ENCODE measurements around the gene BRINP3. TPM values are rescaled to one million over a fixed set of nuclear protein-coding genes. Genes with fewer than 3 reads are reported as not detected.

Gene BRINP3
- total RNA-seq, 1 donor from 2014 or later = not detected

GRCh38 chr1:190491404-190491803 is 13.7 kb upstream of the BRINP3 start:
- no peaks in the 10 kb centered on the region for H3K27me3 Mint-ChIP-seq (ENCODE audit: low read depth)
- H3K9me3 Mint-ChIP-seq (ENCODE audit: low read depth) = no peaks in the 10 kb centered on the region
- no peaks in the 10 kb centered on the region for H3K4me1 Mint-ChIP-seq (ENCODE audit: low read depth)
- TF ChIP-seq CTCF (IDR thresholded peaks at IDR 0.05) = no peak
- no peak overlapping the region for H3K27ac Mint-ChIP-seq (ENCODE audit: unreplicated experiment)
- no peak overlapping the region for H3K4me3 Mint-ChIP-seq (ENCODE audit: unreplicated experiment)
- DNase-seq (ENCODE audit: low spot score) = no peak
- H3K36me3 Mint-ChIP-seq (ENCODE audit: low read depth) = no peaks in the 10 kb centered on the region

- TF ChIP-seq CTCF (IDR thresholded peaks at IDR 0.05) = no peak
- Mint-ChIP-seq H3K9me3 (ENCODE audit: low read depth) (no peaks in the 10 kb centered on the region), H3K27ac (ENCODE audit: unreplicated experiment) (no peak overlapping the region), H3K4me1 (ENCODE audit: low read depth) (peaks cover 2% of the 10 kb centered on the region), H3K27me3 (ENCODE audit: low read depth) (peaks cover 8% of the 10 kb centered on the region), H3K4me3 (ENCODE audit: unreplicated experiment) (no peak overlapping the region), H3K36me3 (ENCODE audit: low read depth) (no peaks in the 10 kb centered on the region)
- no peak for DNase-seq (ENCODE audit: low spot score)
These were observed 6.4 kb upstream of the BRINP3 start for GRCh38 chr1:190484045-190484444.

GRCh38 chr1:190480231-190480630 is 2.6 kb upstream of the BRINP3 start:
- H3K27me3 Mint-ChIP-seq (ENCODE audit: low read depth) = peaks cover 45% of the 10 kb centered on the region
- no peak for TF ChIP-seq CTCF (IDR thresholded peaks at IDR 0.05)
- no peaks in the 10 kb centered on the region for H3K9me3 Mint-ChIP-seq (ENCODE audit: low read depth)
- H3K4me3 Mint-ChIP-seq (ENCODE audit: unreplicated experiment) = no peak overlapping the region
- H3K4me1 Mint-ChIP-seq (ENCODE audit: low read depth) = peaks cover 24% of the 10 kb centered on the region
- no peaks in the 10 kb centered on the region for H3K36me3 Mint-ChIP-seq (ENCODE audit: low read depth)
- H3K27ac Mint-ChIP-seq (ENCODE audit: unreplicated experiment) = no peak overlapping the region
- DNase-seq (ENCODE audit: low spot score) = no peak

GRCh38 chr1:190479516-190479915 is 1.9 kb upstream of the BRINP3 start:
- no peak for TF ChIP-seq CTCF (IDR thresholded peaks at IDR 0.05)
- Mint-ChIP-seq H3K4me3 (ENCODE audit: unreplicated experiment) (no peak overlapping the region), H3K27ac (ENCODE audit: unreplicated experiment) (no peak overlapping the region), H3K36me3 (ENCODE audit: low read depth) (no peaks in the 10 kb centered on the region), H3K9me3 (ENCODE audit: low read depth) (no peaks in the 10 kb centered on the region), H3K27me3 (ENCODE audit: low read depth) (peaks cover 52% of the 10 kb centered on the region), H3K4me1 (ENCODE audit: low read depth) (peaks cover 29% of the 10 kb centered on the region)
- DNase-seq (ENCODE audit: low spot score) = no peak

- H3K27me3 Mint-ChIP-seq (ENCODE audit: low read depth) = peaks cover 57% of the 10 kb centered on the region
- H3K9me3 Mint-ChIP-seq (ENCODE audit: low read depth) = no peaks in the 10 kb centered on the region
- peaks cover 29% of the 10 kb centered on the region for H3K4me1 Mint-ChIP-seq (ENCODE audit: low read depth)
- no peak for TF ChIP-seq CTCF (IDR thresholded peaks at IDR 0.05)
- no peaks in the 10 kb centered on the region for H3K36me3 Mint-ChIP-seq (ENCODE audit: low read depth)
- H3K27ac Mint-ChIP-seq (ENCODE audit: unreplicated experiment) = no peak overlapping the region
- no peak for DNase-seq (ENCODE audit: low spot score)
- H3K4me3 Mint-ChIP-seq (ENCODE audit: unreplicated experiment) = peak overlapping the region; percentile 53
These were observed 1.4 kb upstream of the BRINP3 start for GRCh38 chr1:190479050-190479397.
